K562 (cell line): ENCODE data around the gene PDE1A. TPM values are rescaled to one million over a fixed set of nuclear protein-coding genes. Genes with fewer than 3 reads are reported as not detected.

Experiments used
- CBX3 ChIP-seq, 2 experiments: IDR thresholded peaks; 1 replicate in 1 of 2; 2 replicates in 1 of 2; pipeline ENCODE4 v1.6.1; 2012; ENCODE audit warnings: inconsistent platforms in 2 of 2, low read length in 2 of 2, borderline replicate concordance in 1 of 2, control low read depth in 1 of 2
- HDAC2 ChIP-seq: fragments of 450-650 bp; IDR thresholded peaks from 2 replicates; pipeline ENCODE4 v1.6.1; 2016; ENCODE audit warnings: mild to moderate bottlenecking
- LARP7 ChIP-seq: fragments of 450-650 bp; IDR thresholded peaks from 2 replicates; pipeline ENCODE4 v1.6.1; 2016
- MGA ChIP-seq: fragments of 450-650 bp; IDR thresholded peaks from 2 replicates; pipeline ENCODE4 v1.6.1; 2016; ENCODE audit warnings: mild to moderate bottlenecking, moderate library complexity
- MTA2 ChIP-seq: fragments of 450-650 bp; IDR thresholded peaks from 2 replicates; pipeline ENCODE4 v1.6.1; 2016; ENCODE audit warnings: low read depth
- OTX1 ChIP-seq: fragments of 450-650 bp; formaldehyde crosslinking; IDR thresholded peaks from 2 replicates; pipeline ENCODE4 v1.4.0; 2022; ENCODE audit warnings: mild to moderate bottlenecking
- STAT5B ChIP-seq: fragments of 250-450 bp; sonication (Bioruptor Pico); IDR thresholded peaks from 2 replicates; pipeline ENCODE4 v1.8.0; 2021; ENCODE audit warnings: mild to moderate bottlenecking, inconsistent platforms
- TSC22D4 ChIP-seq: fragments of 450-650 bp; IDR thresholded peaks from 2 replicates; pipeline ENCODE4 v1.6.1; 2016; ENCODE audit warnings: missing genetic modification characterization, missing biosample characterization, control low read depth
- YY1 ChIP-seq, 3 experiments: IDR thresholded peaks; 2 replicates each; pipeline ENCODE4 v1.6.1; 2011; ENCODE audit warnings: low read length in 2 of 3, mild to moderate bottlenecking in 2 of 3, moderate library complexity in 2 of 3, borderline replicate concordance in 1 of 3, control low read depth in 1 of 3, low read depth in 1 of 3; ENCODE audit not compliant: insufficient read depth in 3 of 3, insufficient replicate concordance in 2 of 3, control insufficient read depth in 1 of 3, insufficient read length in 1 of 3; ENCODE audit errors: extremely low read depth in 1 of 3
- ZEB2 ChIP-seq: fragments of 450-650 bp; IDR thresholded peaks from 2 replicates; pipeline ENCODE4 v1.6.1; 2016
- polyA plus RNA-seq, 8 experiments: library from polyadenylated mRNA; depleted of rRNA in 4 of 8; stranded (reverse) in 5 of 8; unstranded in 3 of 8; fragments of >200 nt; fragmentation: Nextera tagmentation in 2 of 8; fragmentation: Illumina TruSeq in 1 of 8; extraction: Ambion mirVana in 2 of 8; extraction: Trizol in 1 of 8; gene quantifications; 2 replicates each; pipeline versions ENCODE4 v1.2.1 to v1.2.3, GENCODE V29; 2011 to 2014; ENCODE audit warnings: inconsistent platforms in 1 of 8, missing spikeins in 1 of 8
- total RNA-seq, 7 experiments: library from RNA; depleted of rRNA in 6 of 7; stranded (reverse); fragments of >200 nt in 6 of 7; fragmentation: Illumina TruSeq in 2 of 7; extraction: Trizol in 2 of 7; gene quantifications; 2 replicates each; pipeline versions ENCODE4 v1.2.1 to v1.2.3, GENCODE V29; 2011 to 2021; ENCODE audit warnings: low replicate concordance in 1 of 7

PDE1A gene
- total and polyA plus RNA-seq, 9 of the 15 experiments (the other 6 are each of a cell fraction or from before 2014, with no cell fraction given), result 0.14 to 0.91 (median 0.32) TPM

GRCh38 chr2:182207049-182207746 lies 219.6 kb downstream of the PDE1A start (continued):
- no peak for TF ChIP-seq MGA
- no peak for TF ChIP-seq LARP7
- TF ChIP-seq ZEB2, result no peak
- no peak for TF ChIP-seq CBX3 (IDR thresholded peaks at IDR 0.05; ENCODE audit: borderline replicate concordance in 1 of 2, low read length in 2 of 2)
- no peak for TF ChIP-seq YY1 (IDR thresholded peaks at IDR 0.05; ENCODE audit: borderline replicate concordance in 1 of 3, control insufficient read depth in 1 of 3, extremely low read depth in 1 of 3, insufficient read depth in 3 of 3, insufficient read length in 1 of 3, insufficient replicate concordance in 2 of 3, low read depth in 1 of 3, low read length in 2 of 3)
- TF ChIP-seq HDAC2, result no peak
- no peak for TF ChIP-seq STAT5B (CRISPR knock-in tag)
- TF ChIP-seq MTA2, result no peak
- no peak for TF ChIP-seq OTX1
- TF ChIP-seq TSC22D4, result no peak
